ENCODE results near the gene USF2. TPM values are rescaled to one million over a fixed set of nuclear protein-coding genes. Genes with fewer than 3 reads are reported as not detected.

Gene USF2
- total and polyA plus RNA-seq, 12 donors, result 125 to 185 (median 151) TPM

- DNase-seq (no peak), ATAC-seq (no peak)
- Histone ChIP-seq H3K36me3 (no peaks in the 10 kb centered on the region), H3K9me3 (no peaks in the 10 kb centered on the region), H3K4me1 (peaks cover 0 to 15% (median 0%) of the 10 kb centered on the region in 9 donors), H3K4me3 (no peak overlapping the region), H3K27me3 (no peaks in the 10 kb centered on the region), H3K27ac (no peak overlapping the region)
- intact Hi-C loops (cut with DNase I), result no loop called here
- no peak for TF ChIP-seq CTCF (IDR thresholded peaks at IDR 0.05)
- 95 to 97% methylated on average over 10 of the region's 10 CpGs for WGBS, 2 donors
These were observed 42.2 kb downstream of the USF2 start for GRCh38 chr19:35310811-35311465.

- no peaks in the 10 kb centered on the region for H3K36me3 ChIP-seq
- DNase-seq (no peak), ATAC-seq (no peak)
- 89 to 91% methylated on average over 18 to 21 of the region's 21 CpGs for whole genome bisulfite sequencing, 2 donors
- no peaks in the 10 kb centered on the region for H3K9me3 ChIP-seq
- no peak for TF ChIP-seq CTCF (IDR thresholded peaks at IDR 0.05)
- peaks cover 0 to 15% (median 0%) of the 10 kb centered on the region in 9 donors for H3K4me1 ChIP-seq
- no peak overlapping the region for H3K27ac ChIP-seq
- no peak overlapping the region for H3K4me3 ChIP-seq
- no peaks in the 10 kb centered on the region for H3K27me3 ChIP-seq
- intact Hi-C loops (cut with DNase I), result no loop called here
These were observed 43.3 kb downstream of the USF2 start for GRCh38 chr19:35311901-35312665.

GRCh38 chr19:35313587-35313986 is 44.8 kb downstream of the USF2 start:
- DNase-seq (no peak), ATAC-seq (no peak)
- 58 to 65% methylated on average over 6 to 7 of the region's 7 CpGs for WGBS, 2 donors
- no peaks in the 10 kb centered on the region for H3K9me3 ChIP-seq
- no peak overlapping the region for H3K27ac ChIP-seq
- peaks cover 0 to 17% (median 0%) of the 10 kb centered on the region in 9 donors for H3K4me1 ChIP-seq
- no peaks in the 10 kb centered on the region for H3K36me3 ChIP-seq
- H3K27me3 ChIP-seq, result no peaks in the 10 kb centered on the region
- intact Hi-C loops (cut with DNase I), result no loop called here
- no peak overlapping the region for H3K4me3 ChIP-seq
- no peak for TF ChIP-seq CTCF (IDR thresholded peaks at IDR 0.05)

- Histone ChIP-seq H3K9me3 (no peaks in the 10 kb centered on the region), H3K4me1 (peaks cover 0 to 20% (median under 1%) of the 10 kb centered on the region in 9 donors), H3K27ac (no peak overlapping the region), H3K27me3 (no peaks in the 10 kb centered on the region), H3K36me3 (no peaks in the 10 kb centered on the region), H3K4me3 (no peak overlapping the region)
- 88 to 92% methylated on average over 8 of the region's 8 CpGs for WGBS, 2 donors
- TF ChIP-seq CTCF (IDR thresholded peaks at IDR 0.05), result no peak
- ATAC-seq (no peak), DNase-seq (no peak)
- intact Hi-C loops (cut with DNase I), result no loop called here
These were observed 45.3 kb downstream of the USF2 start for GRCh38 chr19:35314031-35314430.
